ENCODE data around the gene ZNF593.

ZNF593 gene

DNA sequence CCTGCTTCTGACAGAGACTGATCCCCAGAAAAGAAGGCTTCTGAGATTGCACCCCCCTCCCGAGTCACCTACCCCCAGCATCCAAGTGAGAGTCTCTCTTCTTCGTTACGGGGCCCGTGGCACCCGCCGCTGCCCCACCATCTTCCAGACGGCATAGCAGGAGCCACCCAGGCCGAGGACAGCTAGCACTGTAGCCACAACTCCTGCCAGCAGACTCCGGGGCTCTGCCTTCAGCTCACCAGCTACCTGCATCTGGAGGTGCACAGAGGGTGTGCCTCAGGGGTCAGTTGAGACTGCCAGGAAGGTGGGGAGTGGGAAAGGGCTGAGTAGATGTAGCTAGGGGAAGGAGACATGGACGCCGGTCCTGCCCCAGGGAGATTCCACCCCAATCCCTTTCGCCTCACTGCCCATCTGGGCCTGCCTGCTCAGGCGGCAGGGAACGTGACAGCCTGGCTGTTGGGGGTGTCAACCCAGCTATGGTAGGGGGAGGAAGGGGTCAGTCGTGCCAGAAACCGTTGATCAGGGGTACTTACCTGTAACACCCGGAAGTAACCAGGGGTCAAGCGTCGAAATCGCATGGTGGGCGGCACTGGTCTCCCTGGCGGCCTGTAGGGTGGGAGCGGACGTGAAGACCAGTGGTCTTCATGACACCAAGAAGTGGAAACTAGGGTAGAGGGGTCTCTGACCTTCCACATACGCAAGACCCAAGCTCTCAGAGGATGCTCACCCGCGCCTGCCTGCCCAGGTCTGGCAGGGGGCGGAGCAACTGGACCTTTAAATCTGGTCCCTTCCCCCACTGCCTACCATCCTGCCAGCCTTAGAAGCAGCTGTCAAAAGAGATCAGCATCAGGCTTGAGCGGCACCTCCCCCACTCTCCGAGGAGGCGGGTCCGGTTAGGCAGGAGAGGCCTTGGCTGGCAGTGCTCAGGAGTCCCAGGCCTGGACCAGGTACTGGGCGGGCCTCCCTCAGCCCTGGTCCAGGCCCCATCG, 1.7 kb downstream of the ZNF593 start, which contains the start of gene ZNF593OS:
Gene ZNF593OS (minus strand): TSS at position 749 of the 989 bp plus-strand sequence. CDS start 171 bp downstream, at position 578.
- DNase-seq = no peak

DNA sequence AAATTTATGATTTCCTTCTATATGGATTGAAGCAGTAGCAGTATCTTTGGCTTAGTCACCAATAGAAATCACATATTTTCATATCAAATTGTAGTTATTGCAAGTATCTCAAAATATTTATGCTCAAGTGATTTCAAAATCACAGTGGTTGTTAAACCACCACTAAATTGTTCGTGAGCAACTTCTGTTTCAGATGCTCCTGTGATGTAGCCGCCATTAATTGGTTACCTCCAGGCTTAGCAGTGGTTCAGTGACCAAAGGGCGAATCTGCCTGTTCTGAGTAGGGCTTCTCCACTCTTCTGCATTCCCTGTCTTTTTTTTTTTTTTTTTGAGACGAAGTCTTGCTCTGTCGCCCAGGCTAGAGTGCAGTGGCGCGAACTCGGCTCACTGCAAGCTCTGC, 5.6 kb downstream of the ZNF593 start:
- DNase-seq = no peak

DNA sequence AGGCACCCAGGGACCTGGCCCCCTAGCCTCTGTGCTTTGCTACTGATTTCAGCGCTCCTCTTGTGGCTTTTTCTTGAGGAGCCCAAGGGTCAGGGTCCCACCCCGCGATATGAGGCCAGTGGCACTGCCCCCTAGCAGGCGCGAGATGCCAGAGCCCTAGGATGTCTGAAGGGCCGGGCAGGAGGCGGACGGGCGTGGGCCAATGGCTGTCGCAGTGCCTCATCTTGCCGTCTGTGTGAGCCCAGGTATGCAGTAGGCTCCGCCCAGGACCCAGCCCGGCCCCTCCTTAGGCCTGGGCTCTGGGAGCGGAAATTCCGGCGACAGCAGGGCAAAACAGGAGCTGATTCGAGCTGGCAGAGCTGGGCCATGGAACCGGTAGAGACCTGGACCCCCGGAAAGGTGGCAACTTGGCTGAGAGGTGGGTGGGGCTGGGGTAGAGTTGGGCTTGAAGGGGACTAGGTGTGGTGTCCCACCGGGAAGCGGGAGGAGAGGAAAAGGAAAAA, 7.5 kb downstream of the ZNF593 start, which contains the start of gene CNKSR1:
Gene CNKSR1 (plus strand): TSS at position 310 of the 503 bp plus-strand sequence. CDS start 57 bp downstream, at position 367.
- DNase-seq = no peak

DNA sequence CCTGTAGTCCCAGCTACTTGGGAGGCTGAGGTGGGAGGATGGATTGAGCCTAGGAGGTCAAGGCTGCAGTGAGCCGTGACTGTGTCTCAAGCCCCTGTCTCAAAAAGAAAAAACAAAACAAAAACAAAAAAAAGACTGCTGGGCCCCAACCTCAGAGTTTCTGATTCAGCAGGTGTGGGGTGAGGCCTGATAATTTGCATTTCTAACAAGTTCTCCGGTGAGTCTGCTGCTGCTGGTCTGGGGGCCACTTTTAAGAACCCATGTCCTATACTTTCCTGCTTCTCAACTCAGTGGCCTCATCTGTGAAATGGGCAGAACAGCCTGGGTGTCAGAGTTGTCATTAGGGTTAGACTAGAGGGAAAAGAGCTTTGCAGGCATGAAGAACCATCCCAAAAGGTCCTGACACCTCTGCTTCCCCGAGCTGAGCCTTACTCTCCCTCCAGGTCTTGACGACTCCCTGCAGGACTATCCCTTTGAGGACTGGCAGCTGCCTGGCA, 10.3 kb downstream of the ZNF593 start:
- DNase-seq = no peak

DNA sequence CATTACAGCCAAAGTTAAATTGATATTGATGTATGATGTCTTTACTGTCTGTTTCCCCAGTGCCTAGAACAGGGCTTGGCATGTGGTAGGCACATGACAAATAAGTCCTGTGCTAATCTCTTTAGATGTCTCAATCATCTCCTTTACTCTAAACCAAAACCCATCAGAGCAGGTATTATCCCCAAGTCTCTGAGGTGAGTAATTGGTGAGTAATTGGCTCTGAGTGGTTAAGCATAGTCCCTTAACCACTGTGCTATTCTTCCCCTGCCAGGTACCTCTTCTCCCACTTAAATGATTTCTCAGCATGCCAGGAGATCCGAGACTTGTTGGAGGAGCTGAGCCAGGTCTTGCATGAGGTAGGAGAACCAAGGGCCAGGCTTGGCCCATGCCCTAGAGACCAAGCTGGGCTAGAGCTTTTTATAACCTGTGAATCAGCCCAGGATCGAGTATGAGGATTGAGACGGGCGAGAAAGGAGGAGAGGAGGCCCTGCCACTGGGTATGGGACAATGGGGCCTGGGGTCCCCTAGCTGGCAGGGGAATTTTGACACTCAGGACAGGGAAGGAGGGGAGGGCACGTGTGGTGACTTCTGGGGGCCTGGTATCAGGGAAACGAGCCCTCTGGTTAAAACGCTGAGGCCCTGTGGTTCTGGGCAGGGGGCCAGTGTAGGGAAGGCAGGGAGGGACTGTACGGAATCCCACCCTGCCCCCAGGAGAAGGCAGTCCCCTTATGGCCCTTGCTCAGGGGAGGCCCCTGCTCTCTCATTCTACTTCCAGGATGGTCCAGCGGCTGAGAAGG, 12.1 kb downstream of the ZNF593 start:
- no peak for DNase-seq

DNA sequence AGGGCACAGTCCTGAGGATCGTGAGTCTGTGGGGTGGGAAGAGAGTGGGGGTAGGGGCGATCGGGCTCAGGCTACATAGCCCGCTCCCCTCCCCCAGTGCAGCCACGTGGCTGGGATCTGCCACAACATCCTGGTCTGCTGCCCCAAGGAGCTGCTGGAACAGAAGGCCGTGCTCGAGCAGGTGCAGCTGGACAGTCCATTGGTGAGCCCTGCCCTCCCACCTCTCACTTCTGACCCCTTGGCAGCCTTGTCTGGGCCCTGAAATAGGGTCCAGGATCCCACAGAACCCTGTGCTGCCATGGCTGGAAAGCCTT, 12.6 kb downstream of the ZNF593 start:
- no peak for DNase-seq

DNA sequence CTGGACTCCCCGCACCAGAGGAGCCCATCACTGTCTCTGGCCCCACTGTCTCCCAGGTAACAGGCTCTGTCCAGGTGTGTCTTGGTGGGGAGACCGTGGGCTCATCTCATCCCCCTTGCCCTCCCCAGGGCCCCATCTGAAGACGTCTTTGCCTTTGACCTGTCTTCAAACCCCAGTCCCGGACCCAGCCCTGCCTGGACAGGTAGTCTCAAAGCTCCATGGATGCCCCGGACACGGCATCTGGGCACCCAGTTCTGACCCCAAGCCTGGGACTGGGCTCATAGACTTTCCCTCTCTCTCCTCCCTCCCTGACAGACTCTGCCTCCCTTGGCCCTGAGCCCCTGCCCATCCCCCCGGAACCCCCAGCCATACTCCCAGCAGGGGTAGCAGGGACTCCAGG, 14.4 kb downstream of the ZNF593 start:
- DNase-seq = no peak

DNA sequence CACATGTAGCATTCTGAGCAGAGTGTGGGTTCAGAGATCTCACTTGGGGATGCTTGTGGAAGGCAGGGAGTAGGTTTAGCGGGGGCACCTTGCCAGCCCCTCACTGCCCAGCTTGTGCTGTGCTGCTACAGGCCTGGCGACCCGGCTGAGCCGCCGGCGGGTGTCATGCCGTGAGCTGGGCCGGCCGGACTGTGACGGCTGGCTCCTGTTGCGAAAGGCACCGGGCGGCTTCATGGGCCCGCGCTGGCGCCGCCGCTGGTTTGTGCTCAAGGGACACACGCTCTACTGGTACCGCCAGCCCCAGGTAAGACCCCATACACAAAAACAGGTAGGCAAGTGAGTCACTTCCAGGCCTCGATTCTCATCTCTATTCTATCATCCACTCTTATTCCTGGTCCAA, 15.2 kb downstream of the ZNF593 start:
- DNase-seq = no peak

DNA sequence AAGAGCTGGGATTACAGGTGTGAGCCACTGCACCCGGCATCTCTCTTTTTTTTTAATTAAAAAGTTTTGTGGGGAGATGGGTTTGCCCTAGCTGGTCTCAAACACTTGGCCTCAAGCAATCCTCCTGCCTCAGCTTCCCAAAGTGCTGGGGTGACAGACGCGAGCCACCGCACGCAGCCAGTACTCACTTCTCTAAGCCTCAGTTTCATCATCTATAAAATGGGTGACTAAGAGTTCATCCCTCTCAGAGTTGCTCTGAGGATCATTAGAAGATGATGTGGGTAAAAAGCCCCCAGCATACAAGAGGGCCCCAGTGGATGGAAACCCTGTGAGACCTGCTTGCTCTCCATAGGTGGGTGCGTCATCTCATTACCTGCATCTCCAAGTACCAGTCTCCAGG, 18.2 kb downstream of the ZNF593 start:
- DNase-seq = no peak

DNA sequence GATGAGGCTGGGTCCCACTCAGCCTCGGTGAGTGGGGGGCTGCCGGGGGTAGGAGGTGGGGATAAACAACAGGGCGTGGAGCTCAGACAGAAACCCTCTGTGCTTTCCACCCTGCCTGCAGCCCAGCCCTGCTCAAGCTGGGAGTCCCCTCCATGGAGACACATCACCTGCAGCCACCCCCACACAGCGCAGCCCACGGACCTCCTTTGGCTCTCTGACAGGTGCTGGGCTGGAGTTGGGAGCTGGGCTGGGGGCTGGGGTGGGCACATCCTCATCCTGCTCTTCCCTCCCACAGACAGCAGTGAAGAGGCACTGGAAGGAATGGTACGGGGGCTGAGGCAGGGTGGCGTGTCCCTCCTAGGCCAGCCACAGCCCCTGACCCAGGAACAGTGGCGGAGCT, 18.8 kb downstream of the ZNF593 start:
- no peak for DNase-seq

DNA sequence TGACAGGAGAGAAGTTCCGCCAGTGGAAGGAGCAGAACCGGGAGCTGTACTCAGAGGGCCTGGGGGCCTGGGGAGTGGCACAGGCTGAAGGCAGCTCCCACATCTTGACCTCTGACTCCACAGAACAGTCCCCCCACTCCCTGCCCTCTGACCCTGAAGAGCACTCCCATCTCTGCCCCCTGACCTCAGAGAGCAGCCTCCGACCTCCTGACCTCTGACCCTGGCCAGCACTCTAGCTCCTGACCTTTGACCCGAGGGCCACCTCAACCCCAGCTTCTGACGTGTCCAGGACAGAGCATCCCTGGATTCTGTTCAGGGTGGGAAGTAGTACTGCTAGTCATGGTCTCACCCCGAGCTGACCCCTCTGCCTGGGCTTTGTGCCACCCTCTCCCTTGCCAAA, 19.6 kb downstream of the ZNF593 start:
- DNase-seq = no peak

DNA sequence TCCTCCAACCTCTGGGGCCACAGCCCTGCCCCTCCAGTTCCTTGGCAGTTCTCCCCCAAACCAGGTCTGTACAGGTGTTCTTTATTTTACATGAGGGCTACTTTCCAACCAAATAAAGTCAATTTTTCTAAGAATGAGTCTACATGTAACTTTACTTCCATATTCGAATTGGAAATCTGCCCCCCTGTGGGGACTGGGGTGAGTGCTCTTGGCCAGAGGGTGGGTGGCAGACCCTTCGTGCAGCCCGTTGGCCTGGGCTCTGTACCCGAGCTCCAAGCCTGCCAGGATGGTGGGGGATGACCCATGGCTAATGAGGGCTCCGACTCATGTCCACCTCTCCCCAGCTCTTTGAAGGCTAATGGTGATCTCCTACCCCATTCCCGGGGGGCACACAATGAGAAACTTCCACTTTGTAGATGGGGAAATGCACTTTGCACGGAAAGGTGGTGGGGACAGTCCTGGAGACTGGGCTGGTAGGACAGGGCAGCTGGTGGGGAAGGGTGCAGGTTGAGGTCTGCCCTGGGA, 20.1 kb downstream of the ZNF593 start:
- DNase-seq = no peak

DNA sequence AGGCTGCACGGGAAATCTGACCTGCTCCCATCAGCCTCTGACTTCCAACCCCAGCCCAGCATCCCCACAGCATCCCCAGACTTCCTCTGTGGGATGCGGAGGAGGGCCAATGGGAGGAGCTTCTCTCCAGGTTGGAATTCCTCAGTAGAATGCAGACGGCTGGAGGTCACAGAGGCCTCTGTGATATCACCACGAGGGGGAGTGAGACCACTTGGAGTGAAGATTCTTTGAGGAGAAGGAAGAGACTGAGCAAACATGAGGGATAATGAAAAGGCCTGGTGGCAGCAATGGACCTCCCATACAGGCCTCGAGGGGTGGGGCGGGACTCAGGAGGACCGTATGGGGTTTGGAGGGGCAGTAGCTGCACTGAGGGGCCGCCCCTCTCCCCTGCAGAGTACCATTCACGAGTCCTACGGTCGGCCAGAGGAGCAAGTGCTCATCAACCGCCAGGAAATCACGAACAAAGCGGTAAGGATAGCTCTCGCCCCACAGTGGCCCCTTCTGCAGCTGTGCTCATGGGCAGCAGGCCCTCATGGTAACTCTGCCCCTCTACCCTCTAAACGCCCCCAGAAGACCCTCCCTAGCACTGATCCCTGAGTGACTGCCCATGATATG, 20.8 kb downstream of the ZNF593 start, which contains the start of gene CATSPER4:
Gene CATSPER4 (plus strand): TSS at position 230 of the 615 bp plus-strand sequence. CDS start 26 bp downstream, at position 256.
- DNase-seq = no peak

DNA sequence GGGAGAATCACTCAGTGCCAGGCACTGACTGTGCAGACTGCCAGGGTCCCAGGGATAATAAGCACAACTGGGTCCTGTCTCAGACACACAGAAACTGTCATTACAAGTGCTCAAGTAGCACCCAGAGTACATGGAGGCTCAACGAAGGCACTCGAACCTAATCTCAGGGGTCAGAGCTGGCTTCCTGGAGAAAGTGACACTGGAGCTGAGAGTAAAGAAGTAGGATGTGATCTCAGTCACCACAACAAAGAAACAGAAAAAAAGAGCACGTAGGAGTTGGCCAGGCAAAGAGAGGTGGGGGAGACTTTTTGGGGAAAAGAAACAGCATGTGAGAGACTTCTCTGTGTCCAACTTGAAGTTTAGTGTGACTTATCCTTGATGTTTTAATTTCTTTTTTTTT, 22.0 kb downstream of the ZNF593 start:
- DNase-seq = no peak

DNA sequence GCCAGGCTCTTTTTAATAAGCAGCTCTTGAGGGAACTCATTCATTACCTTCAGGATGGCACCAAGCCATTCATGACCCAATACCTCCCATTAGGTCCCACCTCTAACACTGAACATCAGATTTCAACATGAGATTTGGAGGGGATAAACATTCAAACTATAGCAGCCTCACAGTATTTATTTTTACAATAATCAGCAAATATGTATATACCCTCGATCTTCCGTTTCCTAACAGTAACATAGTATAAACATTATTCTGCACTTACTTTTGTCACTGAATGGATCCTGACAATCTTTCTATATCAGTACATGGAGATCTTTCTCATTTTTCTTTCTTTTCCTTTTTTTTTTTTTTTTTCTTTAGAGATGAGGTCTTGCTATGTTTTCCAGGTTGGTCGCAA, 26.1 kb downstream of the ZNF593 start:
- no peak for DNase-seq

DNA sequence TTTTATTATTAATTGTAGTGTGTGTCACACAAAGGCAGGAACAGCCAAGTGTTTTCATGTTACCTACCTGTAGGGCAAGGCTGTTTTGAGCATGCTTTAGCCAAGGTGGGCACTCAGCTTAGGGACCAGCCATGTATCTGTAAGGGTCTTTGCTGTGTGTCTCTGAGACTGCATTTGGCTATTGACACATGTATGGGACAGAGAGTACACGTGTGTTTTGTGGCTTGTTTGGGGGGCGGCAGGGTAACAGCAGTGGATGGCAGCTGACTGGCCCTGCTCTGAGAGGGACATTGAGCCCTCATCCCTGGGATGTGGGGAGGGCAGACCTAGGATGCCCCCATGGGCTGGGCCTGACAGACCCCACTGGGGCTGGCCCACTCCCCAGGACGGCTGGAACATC, 27.6 kb downstream of the ZNF593 start:
- DNase-seq = no peak

DNA sequence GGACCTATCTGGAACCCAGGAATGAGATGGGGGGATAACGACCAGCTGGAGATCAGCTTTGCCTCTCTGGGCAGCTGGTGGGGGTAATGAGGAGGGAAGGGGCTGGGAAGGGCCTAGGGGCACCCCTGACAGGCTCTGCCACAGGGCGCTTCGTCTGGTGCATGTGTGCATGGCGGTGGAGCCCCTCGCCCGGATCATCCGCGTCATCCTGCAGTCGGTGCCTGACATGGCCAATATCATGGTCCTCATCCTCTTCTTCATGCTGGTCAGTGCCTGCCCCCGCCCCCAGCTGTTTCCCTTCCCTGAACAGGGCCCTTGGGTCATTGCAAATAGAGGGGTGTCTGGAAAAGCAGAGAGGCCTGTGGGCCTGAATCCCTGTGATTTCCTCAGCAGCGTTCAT, 28.1 kb downstream of the ZNF593 start:
- no peak for DNase-seq

DNA sequence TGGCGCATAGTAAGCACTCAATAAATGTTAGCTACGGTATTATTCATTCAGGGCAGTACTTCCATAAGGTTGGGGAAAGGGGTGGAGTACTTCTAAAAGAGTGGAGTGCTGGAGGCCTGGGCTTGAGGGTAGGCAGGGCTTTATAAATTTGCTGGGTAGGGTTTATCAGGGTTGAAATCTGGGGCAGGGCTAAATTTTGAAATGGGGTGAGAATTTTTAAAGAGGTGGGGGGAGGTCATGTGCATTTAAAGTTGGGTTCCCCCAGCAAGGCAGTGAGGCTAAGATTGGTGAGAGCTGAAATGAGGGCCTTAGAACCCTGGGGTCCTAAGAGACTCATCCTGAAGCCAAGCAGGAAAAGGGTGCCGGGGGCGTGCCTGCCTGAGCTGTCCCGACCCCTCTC, 30.7 kb downstream of the ZNF593 start:
- DNase-seq = no peak

DNA sequence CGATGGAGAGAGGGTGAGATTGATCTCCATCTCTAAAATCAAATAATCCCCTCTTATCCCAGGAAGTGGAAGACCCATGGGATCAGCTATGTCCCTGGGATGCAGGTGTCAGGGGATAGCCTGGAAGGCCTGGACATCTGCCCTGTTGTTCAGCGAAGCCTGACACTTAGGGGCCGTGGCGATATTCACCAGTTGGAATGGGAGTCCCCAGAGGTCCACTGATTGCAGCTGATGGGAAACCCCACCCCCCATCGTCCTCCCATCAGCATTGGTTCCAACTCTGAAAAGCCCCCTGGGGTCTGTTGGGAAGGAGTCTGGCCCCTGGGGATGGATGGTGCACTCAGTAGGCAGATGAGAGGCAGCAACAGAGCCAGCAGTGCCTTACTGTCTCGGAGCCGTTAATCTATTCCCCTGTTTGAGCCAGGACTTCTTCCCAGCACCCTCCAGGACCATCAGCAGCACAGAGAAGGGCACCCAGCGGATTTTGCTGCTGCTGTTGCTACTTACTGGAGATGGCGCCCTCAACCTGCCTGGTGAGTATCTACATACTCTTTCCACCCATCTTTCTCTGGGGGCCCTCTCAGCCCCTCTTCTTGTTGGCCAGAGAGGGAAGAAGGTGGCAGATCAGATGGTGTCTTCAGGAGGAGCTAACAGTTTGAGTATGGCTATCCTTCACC, 34.1 kb downstream of the ZNF593 start:
- DNase-seq = no peak

DNA sequence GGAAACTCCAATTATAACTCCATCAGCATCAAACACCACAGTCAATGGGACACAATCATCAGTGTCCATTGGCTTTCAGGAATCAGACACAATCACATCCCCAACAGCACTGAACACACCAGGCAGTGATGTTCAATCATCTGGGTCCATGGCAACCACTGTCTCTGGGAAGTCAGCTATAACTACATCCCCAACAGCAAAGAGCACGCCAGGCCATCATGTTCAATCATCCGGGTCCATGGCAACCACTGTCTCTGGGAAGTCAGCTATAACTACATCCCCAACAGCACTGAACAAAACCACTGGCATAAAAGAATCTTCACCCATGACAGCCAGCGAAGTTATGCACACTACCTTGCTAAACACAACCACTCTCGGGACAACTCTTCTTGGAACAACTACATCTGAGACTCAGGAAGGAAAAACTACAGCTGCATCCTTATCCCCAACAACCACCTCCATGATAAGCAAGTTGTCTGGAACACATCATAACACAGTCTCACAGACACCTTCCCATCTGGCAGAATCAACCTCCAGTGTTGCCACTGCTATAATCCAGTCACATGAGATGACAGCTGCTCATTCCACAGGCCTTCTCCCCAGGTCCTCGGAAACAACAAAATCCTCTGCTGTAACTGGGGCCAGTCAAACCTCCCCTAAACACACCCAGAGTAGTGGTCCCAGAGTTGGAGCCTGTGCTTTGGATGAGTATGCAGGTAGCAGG, 40.6 kb downstream of the ZNF593 start:
- no peak for DNase-seq

DNA sequence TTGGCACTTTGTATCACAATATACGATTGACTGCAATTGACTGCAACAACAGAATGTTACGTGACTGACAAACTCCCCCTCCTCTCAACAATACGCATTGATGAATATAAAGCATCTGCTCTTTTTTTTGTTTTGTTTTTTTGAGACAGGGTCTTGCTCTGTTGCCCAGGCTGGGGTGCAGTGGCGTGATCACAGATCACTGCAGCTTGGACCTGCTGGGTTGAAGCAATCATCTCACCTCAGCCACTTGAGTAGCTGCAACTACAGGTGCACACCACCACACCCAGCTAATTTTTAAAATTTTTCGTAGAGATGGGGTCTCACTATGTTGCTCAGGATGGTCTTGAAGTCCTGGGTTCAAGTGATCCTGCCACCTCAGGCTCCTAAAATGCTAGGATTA, 43.0 kb downstream of the ZNF593 start:
- DNase-seq = no peak

All from activated CD8-positive, alpha-beta memory T cell treated with anti-CD3 and anti-CD28 coated beads for 24 hours (primary cell).